ENCODE data around the gene UQCC2.
A peak's percentile ranks its signal among the peaks of the same experiment; 100 is the strongest.

Gene UQCC2

GRCh38 chr6:33662318-33662717 is 49.2 kb downstream of the UQCC2 start:
- no peak for TF ChIP-seq CTCF (IDR thresholded peaks at IDR 0.05; ENCODE audit: low read depth, low read length)

DNA sequence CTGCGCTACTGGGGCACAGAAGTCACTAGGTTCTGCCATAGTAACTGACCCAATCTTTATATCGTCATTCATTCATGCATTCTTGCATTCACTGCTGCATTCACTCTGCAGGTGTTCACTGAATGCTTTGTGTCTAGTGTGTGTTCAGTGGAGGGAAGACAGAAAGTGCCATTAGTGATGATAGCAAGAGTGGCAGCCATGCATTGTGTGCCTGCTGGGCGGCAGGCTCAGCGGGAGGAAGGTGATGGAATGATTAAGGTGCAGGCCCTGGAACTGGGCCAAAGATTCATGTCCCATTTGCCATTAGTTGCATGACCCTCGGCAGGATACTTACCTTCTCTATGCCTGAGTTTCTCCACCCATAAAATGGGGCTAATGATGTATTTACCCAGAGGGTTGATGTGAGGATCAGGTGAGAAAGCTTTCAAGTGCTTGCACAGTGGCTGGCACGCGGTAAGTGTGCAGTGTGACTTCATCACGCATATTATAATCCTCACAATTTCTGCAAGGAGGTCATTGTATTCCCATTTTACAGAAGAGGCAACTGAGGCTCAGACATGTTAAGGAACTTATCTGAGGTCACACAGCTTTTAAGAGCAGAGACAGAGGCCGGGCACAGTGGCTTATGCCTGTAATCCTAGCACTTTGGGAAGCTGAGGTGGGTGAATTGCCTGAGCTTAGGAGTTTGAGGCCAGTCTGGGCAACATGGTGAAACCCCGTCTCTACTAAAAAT is 50.2 kb downstream of the UQCC2 start:
- H3K9me3 ChIP-seq (ENCODE audit: severe bottlenecking), result no peaks in the 10 kb centered on the region
- DNase-seq, result no peak
- no peak for TF ChIP-seq CTCF (IDR thresholded peaks at IDR 0.05; ENCODE audit: low read depth, low read length)

More at GRCh38 chr6:33662318-33662717, 49.2 kb downstream of the UQCC2 start:
- no peak overlapping the region for H3K27ac ChIP-seq
- no peaks in the 10 kb centered on the region for H3K27me3 ChIP-seq (ENCODE audit: insufficient read depth, low read depth, severe bottlenecking)
- no peak for DNase-seq
- no peaks in the 10 kb centered on the region for H3K9me3 ChIP-seq (ENCODE audit: severe bottlenecking)
- no peak overlapping the region for H3K4me3 ChIP-seq (ENCODE audit: low read depth, low read length)
- H3K36me3 ChIP-seq, result peaks cover 69% of the 10 kb centered on the region

DNA sequence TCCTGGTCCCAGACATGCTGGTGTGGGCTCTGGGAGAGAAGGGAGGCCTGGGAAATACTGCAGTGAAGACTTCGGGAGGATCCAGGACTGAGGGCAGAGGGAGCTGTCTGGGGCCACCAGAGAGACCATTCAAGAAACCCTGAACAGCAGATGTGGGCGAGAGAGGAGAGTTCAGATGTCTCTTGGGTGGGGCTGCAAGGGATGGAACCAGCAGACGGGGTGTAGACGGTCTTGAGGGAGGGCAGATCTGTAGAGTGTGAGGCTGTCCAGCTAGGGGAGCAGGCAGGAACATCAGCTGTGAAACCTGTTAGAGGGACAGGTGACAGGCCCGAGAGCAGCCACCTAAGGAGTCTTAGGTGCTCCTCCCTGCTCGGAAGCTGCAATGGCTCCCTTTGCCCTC is 51.5 kb downstream of the UQCC2 start:
- Histone ChIP-seq H3K27ac (peak overlapping the region; percentile 59), H3K36me3 (peaks cover 66% of the 10 kb centered on the region)

More for the DNA sequence above, 50.2 kb downstream of the UQCC2 start:
- Histone ChIP-seq H3K27ac (peak overlapping the region; percentile 59), H3K4me3 (ENCODE audit: low read depth, low read length) (no peak overlapping the region), H3K36me3 (peaks cover 65% of the 10 kb centered on the region), H3K27me3 (ENCODE audit: insufficient read depth, low read depth, severe bottlenecking) (no peaks in the 10 kb centered on the region)

GRCh38 chr6:33658982-33659689 is 52.4 kb downstream of the UQCC2 start:
- Histone ChIP-seq H3K27me3 (ENCODE audit: insufficient read depth, low read depth, severe bottlenecking) (no peaks in the 10 kb centered on the region), H3K27ac (no peak overlapping the region; the same call in none of the 2 replicates), H3K9me3 (ENCODE audit: severe bottlenecking) (no peaks in the 10 kb centered on the region), H3K4me3 (ENCODE audit: low read depth, low read length) (no peak overlapping the region), H3K36me3 (peaks cover 64% of the 10 kb centered on the region)
- no peak for TF ChIP-seq CTCF (IDR thresholded peaks at IDR 0.05; ENCODE audit: low read depth, low read length)
- DNase-seq, result no peak

More for the DNA sequence above, 51.5 kb downstream of the UQCC2 start:
- Histone ChIP-seq H3K4me3 (ENCODE audit: low read depth, low read length) (no peak overlapping the region), H3K27me3 (ENCODE audit: insufficient read depth, low read depth, severe bottlenecking) (no peaks in the 10 kb centered on the region), H3K9me3 (ENCODE audit: severe bottlenecking) (no peaks in the 10 kb centered on the region)
- TF ChIP-seq CTCF (IDR thresholded peaks at IDR 0.05; ENCODE audit: low read depth, low read length), result no peak
- no peak for DNase-seq

- DNase-seq, result no peak
- H3K36me3 ChIP-seq, result peaks cover 67% of the 10 kb centered on the region
- no peak overlapping the region for H3K4me3 ChIP-seq (ENCODE audit: low read depth, low read length)
- no peaks in the 10 kb centered on the region for H3K9me3 ChIP-seq (ENCODE audit: severe bottlenecking)
- H3K27ac ChIP-seq, result no peak overlapping the region
- TF ChIP-seq CTCF (IDR thresholded peaks at IDR 0.05; ENCODE audit: low read depth, low read length), result no peak
- H3K27me3 ChIP-seq (ENCODE audit: insufficient read depth, low read depth, severe bottlenecking), result no peaks in the 10 kb centered on the region
Measured at GRCh38 chr6:33656844-33657243, 54.7 kb downstream of the UQCC2 start.

Data from WERI-Rb-1 (cell line).